Gastroesophageal sphincter (tissue), 4 donors: Measurements from ENCODE around the gene CACNA1C. TPM values are rescaled to one million over a fixed set of nuclear protein-coding genes. Genes with fewer than 3 reads are reported as not detected.

Source experiments
- ATAC-seq: fragments of 150-250 bp; one replicate; pipeline ENCODE4 v1.9.1; 2016; ENCODE audit warnings: mild to moderate bottlenecking, moderate library complexity
- H3K27ac ChIP-seq, 4 donors: fragments of 200-600 bp; sonication (generic) in 3 of 4; 1 replicate in 3 of 4; 2 replicates in 1 of 4; pipeline ENCODE4 v1.5.1; 2016 to 2019
- H3K27me3 ChIP-seq: fragments of 200-600 bp; sonication (generic); one replicate; pipeline ENCODE4 v1.5.1; 2019
- H3K36me3 ChIP-seq, 2 donors: fragments of 200-600 bp; sonication (generic); one replicate each; pipeline ENCODE4 v1.5.1; 2019; ENCODE audit warnings: control low read depth in 1 of 2
- H3K4me1 ChIP-seq, 3 donors: fragments of 200-600 bp; sonication (generic); 1 replicate in 2 of 3; 2 replicates in 1 of 3; pipeline ENCODE4 v1.5.1; 2016 to 2019; ENCODE audit warnings: control low read depth in 2 of 3
- H3K4me3 ChIP-seq, 2 donors: fragments of 200-600 bp; sonication (generic); one replicate each; pipeline ENCODE4 v1.5.1; 2019; ENCODE audit warnings: mild to moderate bottlenecking in 1 of 2, moderate library complexity in 1 of 2
- H3K9me3 ChIP-seq, 3 donors: fragments of 200-600 bp; sonication (generic); one replicate each; pipeline ENCODE4 v1.5.1; 2017 to 2019; ENCODE audit warnings: control low read depth in 2 of 3
- CTCF ChIP-seq, 4 experiments: fragments of 200-600 bp in 2 of 4; fragments of 450-650 bp in 2 of 4; sonication (generic) in 1 of 4; IDR thresholded peaks; one replicate each; pipeline ENCODE4 v1.5.1; 2017 to 2019; ENCODE audit warnings: antibody characterized with exemption in 4 of 4, mild to moderate bottlenecking in 2 of 4, moderate library complexity in 2 of 4
- EP300 ChIP-seq: sonication (generic); formaldehyde crosslinking; IDR thresholded peaks from one replicate; pipeline ENCODE4 v1.6.1; 2017; ENCODE audit warnings: antibody characterized with exemption, mild to moderate bottlenecking
- POLR2A ChIP-seq, 2 donors: fragments of 450-650 bp; IDR thresholded peaks; one replicate each; pipeline ENCODE4 v1.6.1; 2017; ENCODE audit warnings: antibody characterized with exemption in 2 of 2, mild to moderate bottlenecking in 2 of 2, moderate library complexity in 1 of 2
- POLR2AphosphoS5 ChIP-seq: sonication (generic); formaldehyde crosslinking; IDR thresholded peaks from one replicate; pipeline ENCODE4 v1.6.1; 2017; ENCODE audit warnings: antibody characterized with exemption
- WGBS, 2 donors: methylation state at CpG; one replicate each; pipeline ENCODE4 v1.1.5; 2018; ENCODE audit warnings: low coverage in 1 of 2; 5-methylcytosine and 5-hydroxymethylcytosine counted together
- total RNA-seq, 4 donors: library from RNA; depleted of rRNA; stranded (reverse); fragments of >200 nt; gene quantifications; one replicate each; pipeline ENCODE4 v1.1.0, GENCODE V29; 2016

The CACNA1C gene
- total RNA-seq, 4 donors from 2014 or later = 22.9 to 96.2 (median 41.4) TPM

DNA sequence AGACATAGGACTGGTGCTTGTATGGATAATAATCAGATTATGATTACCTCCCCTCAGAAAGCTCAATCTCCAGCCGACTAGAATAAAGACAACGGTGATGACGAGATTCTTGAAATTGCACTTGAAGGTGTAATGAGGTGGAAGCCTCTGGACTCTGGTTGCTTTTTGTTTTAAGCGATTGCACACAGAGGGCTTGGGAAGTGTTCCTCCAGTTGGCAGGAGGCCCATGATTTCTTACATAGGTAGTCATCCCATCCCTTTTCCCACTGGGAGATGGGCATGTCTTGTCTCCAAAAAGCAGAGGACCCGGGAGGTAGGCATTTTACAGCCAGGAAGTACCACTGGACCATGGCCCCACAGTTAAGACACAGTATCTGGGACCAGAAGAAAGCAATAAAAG, 576.3 kb downstream of the CACNA1C start:
- H3K36me3 ChIP-seq = peaks cover 0 to 74% of the 10 kb centered on the region in 2 donors
- ATAC-seq = no peak
- no peaks in the 10 kb centered on the region for H3K27me3 ChIP-seq
- H3K9me3 ChIP-seq = no peaks in the 10 kb centered on the region
- no peak for TF ChIP-seq POLR2AphosphoS5
- TF ChIP-seq CTCF (IDR thresholded peaks at IDR 0.05) = no peak
- TF ChIP-seq EP300 = no peak
- no peak for TF ChIP-seq POLR2A (IDR thresholded peaks at IDR 0.05)
- H3K27ac ChIP-seq = no peak overlapping the region
- WGBS, 2 donors = 88 to 94% methylated on average over 3 to 5 of the region's 5 CpGs
- no peaks in the 10 kb centered on the region for H3K4me1 ChIP-seq
- no peak overlapping the region for H3K4me3 ChIP-seq

DNA sequence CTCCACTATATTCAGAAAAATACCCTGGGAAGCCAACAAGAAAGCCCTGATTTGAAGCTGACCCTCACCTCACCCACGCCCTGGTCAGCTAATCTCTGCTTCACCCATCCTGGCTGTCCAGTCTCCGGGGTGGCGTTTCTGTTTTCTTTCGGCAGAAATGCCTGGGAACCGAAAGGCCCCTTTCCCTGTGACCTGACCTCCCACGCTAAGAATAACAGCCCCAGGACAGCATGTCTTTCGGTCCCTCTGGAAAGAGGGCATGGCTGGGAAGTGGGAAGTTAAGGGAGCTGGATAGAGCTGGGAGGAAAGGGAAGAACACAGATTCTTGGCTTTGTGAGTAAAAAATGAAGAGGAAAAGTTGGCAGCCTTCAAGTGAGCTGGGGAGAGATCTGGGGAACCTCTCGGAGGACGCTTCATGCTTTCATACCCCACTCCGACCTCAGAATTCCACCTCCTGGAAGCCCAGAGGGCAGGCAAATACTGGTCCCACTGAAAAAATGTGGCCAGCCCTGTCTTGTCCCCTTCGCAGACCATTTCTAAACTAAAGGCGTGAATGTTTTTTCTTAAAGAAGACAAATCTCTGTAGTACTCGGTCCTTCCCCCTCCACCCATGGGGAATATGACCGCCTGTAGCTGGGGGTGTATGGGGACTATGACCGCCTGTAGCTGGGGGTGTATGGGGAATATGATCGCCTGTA, 579.0 kb downstream of the CACNA1C start:
- Histone ChIP-seq H3K27me3 (no peaks in the 10 kb centered on the region), H3K36me3 (peaks cover 0 to 73% of the 10 kb centered on the region in 2 donors), H3K9me3 (no peaks in the 10 kb centered on the region), H3K4me1 (no peaks in the 10 kb centered on the region), H3K4me3 (no peak overlapping the region), H3K27ac (peak overlapping the region in 2 of 4 donors; percentile 17 to 40)
- WGBS, 2 donors = 71 to 85% methylated on average over 5 to 16 of the region's 16 CpGs
- ATAC-seq = no peak
- TF ChIP-seq EP300 = no peak
- TF ChIP-seq POLR2AphosphoS5 = no peak
- no peak for TF ChIP-seq CTCF (IDR thresholded peaks at IDR 0.05)
- TF ChIP-seq POLR2A (IDR thresholded peaks at IDR 0.05) = no peak

DNA sequence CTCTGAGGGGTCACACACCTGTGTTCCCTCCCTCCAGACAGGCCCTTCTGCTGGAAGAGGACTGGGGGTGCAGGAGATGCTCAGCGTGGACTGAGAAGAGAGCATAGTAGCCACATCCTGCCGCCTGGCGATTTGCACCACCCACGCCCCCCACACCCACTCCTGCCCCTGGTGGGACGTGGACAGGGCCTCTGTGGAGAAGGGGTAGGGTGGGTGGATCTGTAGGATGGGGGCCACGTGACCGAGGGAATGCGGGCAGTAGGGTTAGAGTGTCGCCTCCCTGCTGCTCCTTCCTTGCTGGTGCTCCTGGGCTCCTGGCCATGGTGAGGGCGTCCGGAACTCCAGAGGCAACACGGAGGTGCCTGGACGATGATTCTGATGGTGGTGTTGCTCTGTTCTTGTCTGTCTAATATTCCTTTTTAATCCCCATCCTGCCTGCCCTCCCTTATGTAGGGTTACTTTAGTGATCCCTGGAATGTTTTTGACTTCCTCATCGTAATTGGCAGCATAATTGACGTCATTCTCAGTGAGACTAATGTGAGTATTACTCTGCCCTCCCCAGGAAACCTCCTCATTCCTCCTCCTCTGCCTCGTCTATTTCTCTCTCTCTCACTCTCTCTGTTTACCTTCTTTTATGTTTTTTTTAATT, 580.5 kb downstream of the CACNA1C start:
- H3K27me3 ChIP-seq = no peaks in the 10 kb centered on the region
- H3K4me1 ChIP-seq = no peaks in the 10 kb centered on the region
- 80 to 85% methylated on average over 2 to 12 of the region's 16 CpGs for WGBS, 2 donors
- H3K36me3 ChIP-seq = peaks cover 0 to 64% of the 10 kb centered on the region in 2 donors
- H3K9me3 ChIP-seq = no peaks in the 10 kb centered on the region
- H3K27ac ChIP-seq = peak overlapping the region in 1 of 4 donors; percentile 13
- TF ChIP-seq POLR2AphosphoS5 (no peak), POLR2A (IDR thresholded peaks at IDR 0.05) (no peak), EP300 (no peak), CTCF (IDR thresholded peaks at IDR 0.05) (no peak)
- no peak overlapping the region for H3K4me3 ChIP-seq
- no peak for ATAC-seq

DNA sequence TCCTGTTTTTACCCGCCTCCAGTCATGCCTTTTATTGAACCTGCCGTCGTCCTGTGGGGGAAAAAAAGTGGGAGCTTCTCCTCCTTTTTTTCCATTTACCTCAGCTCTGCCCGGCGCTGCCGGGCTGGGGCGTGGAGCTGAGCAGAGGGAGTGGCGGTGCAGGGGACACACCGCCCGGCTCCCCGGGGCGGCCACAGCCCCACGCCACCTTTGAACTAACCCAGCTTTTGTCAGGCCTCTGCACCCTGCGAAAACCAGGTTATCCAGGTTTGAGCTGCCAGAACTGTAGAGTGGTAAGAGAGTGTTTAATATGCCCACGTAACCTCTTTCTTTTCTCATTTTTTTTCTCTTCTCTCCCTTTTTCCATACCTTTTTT, 581.0 kb downstream of the CACNA1C start:
- H3K4me1 ChIP-seq = no peaks in the 10 kb centered on the region
- no peak overlapping the region for H3K4me3 ChIP-seq
- no peak for ATAC-seq
- H3K27ac ChIP-seq = no peak overlapping the region
- no peaks in the 10 kb centered on the region for H3K9me3 ChIP-seq
- H3K27me3 ChIP-seq = no peaks in the 10 kb centered on the region
- TF ChIP-seq CTCF (IDR thresholded peaks at IDR 0.05) = no peak
- no peak for TF ChIP-seq POLR2AphosphoS5
- TF ChIP-seq POLR2A (IDR thresholded peaks at IDR 0.05) = no peak
- no peak for TF ChIP-seq EP300
- H3K36me3 ChIP-seq = peaks cover 0 to 63% of the 10 kb centered on the region in 2 donors
- 94 to 98% methylated on average over 3 to 8 of the region's 15 CpGs for WGBS, 2 donors

GRCh38 chr12:2634471-2634870, 581.7 kb downstream of the CACNA1C start:
- Histone ChIP-seq H3K27me3 (no peaks in the 10 kb centered on the region), H3K36me3 (peaks cover 0 to 63% of the 10 kb centered on the region in 2 donors), H3K4me1 (no peaks in the 10 kb centered on the region), H3K9me3 (no peaks in the 10 kb centered on the region), H3K4me3 (no peak overlapping the region), H3K27ac (no peak overlapping the region)
- TF ChIP-seq POLR2AphosphoS5 = no peak
- TF ChIP-seq POLR2A (IDR thresholded peaks at IDR 0.05) = no peak
- TF ChIP-seq EP300 = no peak
- TF ChIP-seq CTCF (IDR thresholded peaks at IDR 0.05) = no peak
- no peak for ATAC-seq
- WGBS, 2 donors = 83 to 100% methylated on average over 1 to 2 of the region's 2 CpGs
